ENCODE measurements around the gene TSEN2.

Gene TSEN2

GRCh38 chr3:12577379-12577778, 93.1 kb downstream of the TSEN2 start:
- H3K4me2 ChIP-seq = no peak overlapping the region
- H4K20me1 ChIP-seq = peaks cover 14 to 72% (median 51%) of the 10 kb centered on the region in 11 experiments; a peak in 21 of 22 replicates
- TF ChIP-seq Cebpa-rat (IDR thresholded peaks at IDR 0.05) = no peak
- peaks cover 9 to 20% (median 18%) of the 10 kb centered on the region in 11 experiments; a peak in 20 of 22 replicates for H3K9me3 ChIP-seq (replicated peaks in 1 of 11)
- H3K9ac ChIP-seq = no peak overlapping the region
- H3K36me3 ChIP-seq = peaks cover 92 to 98% (median 96%) of the 10 kb centered on the region in 11 experiments
- no peaks in the 10 kb centered on the region for H3K27me3 ChIP-seq
- peaks cover 15 to 32% (median 17%) of the 10 kb centered on the region in 10 experiments for H3K4me1 ChIP-seq
- H3K4me3 ChIP-seq = no peak overlapping the region
- no peak overlapping the region for H3K27ac ChIP-seq

GRCh38 chr3:12578742-12579141, 94.5 kb downstream of the TSEN2 start:
- H3K4me3 ChIP-seq = no peak overlapping the region
- peaks cover 16 to 81% (median 62%) of the 10 kb centered on the region in 11 experiments; a peak in 21 of 22 replicates for H4K20me1 ChIP-seq
- peak overlapping the region in 9 of 11 experiments; percentile 36 to 73 (median 69); a peak in 13 of 22 replicates for H3K4me2 ChIP-seq
- H3K4me1 ChIP-seq = peaks cover 15 to 32% (median 17%) of the 10 kb centered on the region in 10 experiments
- H3K27me3 ChIP-seq = no peaks in the 10 kb centered on the region
- H3K27ac ChIP-seq = peak overlapping the region in 5 of 11 experiments; percentile 21 to 65 (median 53); a peak in 5 of 22 replicates
- TF ChIP-seq Cebpa-rat (IDR thresholded peaks at IDR 0.05) = no peak
- H3K36me3 ChIP-seq = peaks cover 92 to 98% (median 96%) of the 10 kb centered on the region in 11 experiments
- no peak overlapping the region for H3K9ac ChIP-seq
- peaks cover 9 to 20% (median 18%) of the 10 kb centered on the region in 11 experiments; a peak in 20 of 22 replicates for H3K9me3 ChIP-seq (replicated peaks in 1 of 11)

GRCh38 chr3:12579456-12579855, 95.2 kb downstream of the TSEN2 start:
- Histone ChIP-seq H3K4me1 (peaks cover 15 to 32% (median 17%) of the 10 kb centered on the region in 10 experiments), H3K9me3 (replicated peaks in 1 of 11) (peaks cover 9 to 20% (median 18%) of the 10 kb centered on the region in 11 experiments; a peak in 20 of 22 replicates), H3K27me3 (no peaks in the 10 kb centered on the region), H3K9ac (peak overlapping the region in 7 of 11 experiments; percentile 5 to 50 (median 23); a peak in 5 of 22 replicates), H3K36me3 (peaks cover 92 to 98% (median 96%) of the 10 kb centered on the region in 11 experiments), H4K20me1 (peaks cover 23 to 81% (median 63%) of the 10 kb centered on the region in 11 experiments; a peak in 21 of 22 replicates), H3K4me3 (no peak overlapping the region; a peak in 1 of 20 replicates), H3K4me2 (peak overlapping the region; percentile 36 to 73 (median 69)), H3K27ac (peak overlapping the region in 10 of 11 experiments; percentile 27 to 71 (median 46); a peak in 16 of 22 replicates)
- no peak for TF ChIP-seq Cebpa-rat (IDR thresholded peaks at IDR 0.05)

- H3K36me3 ChIP-seq = peaks cover 92 to 98% (median 96%) of the 10 kb centered on the region in 11 experiments
- peaks cover 15 to 32% (median 17%) of the 10 kb centered on the region in 10 experiments for H3K4me1 ChIP-seq
- no peak for TF ChIP-seq Cebpa-rat (IDR thresholded peaks at IDR 0.05)
- H3K27me3 ChIP-seq = no peaks in the 10 kb centered on the region
- H3K27ac ChIP-seq = peak overlapping the region in 10 of 11 experiments; percentile 27 to 71 (median 46); a peak in 16 of 22 replicates
- H3K4me3 ChIP-seq = no peak overlapping the region; a peak in 1 of 20 replicates
- peak overlapping the region in 7 of 11 experiments; percentile 5 to 50 (median 23); a peak in 5 of 22 replicates for H3K9ac ChIP-seq
- peak overlapping the region; percentile 36 to 73 (median 69) for H3K4me2 ChIP-seq
- peaks cover 9 to 20% (median 18%) of the 10 kb centered on the region in 11 experiments; a peak in 20 of 22 replicates for H3K9me3 ChIP-seq (replicated peaks in 1 of 11)
- H4K20me1 ChIP-seq = peaks cover 27 to 81% (median 65%) of the 10 kb centered on the region in 11 experiments; a peak in 21 of 22 replicates
Measured at GRCh38 chr3:12579905-12580304, 95.6 kb downstream of the TSEN2 start.

- TF ChIP-seq Cebpa-rat (IDR thresholded peaks at IDR 0.05) = no peak
- H3K4me1 ChIP-seq = peaks cover 15 to 32% (median 17%) of the 10 kb centered on the region in 10 experiments
- H3K4me3 ChIP-seq = no peak overlapping the region
- H3K27ac ChIP-seq = no peak overlapping the region
- no peak overlapping the region for H3K9ac ChIP-seq
- H4K20me1 ChIP-seq = peaks cover 41 to 96% (median 90%) of the 10 kb centered on the region in 11 experiments
- H3K4me2 ChIP-seq = no peak overlapping the region
- H3K36me3 ChIP-seq = peaks cover 92 to 98% (median 96%) of the 10 kb centered on the region in 11 experiments
- H3K27me3 ChIP-seq = no peaks in the 10 kb centered on the region
- peaks cover 0 to 6% (median 4%) of the 10 kb centered on the region in 11 experiments; a peak in 15 of 22 replicates for H3K9me3 ChIP-seq (replicated peaks in 1 of 11)
Measured at GRCh38 chr3:12582730-12583129, 98.5 kb downstream of the TSEN2 start.
